Muscle of back (tissue), 11 donors: ENCODE measurements around the gene NOG. TPM values are rescaled to one million over a fixed set of nuclear protein-coding genes. Genes with fewer than 3 reads are reported as not detected.

Source experiments
- DNase-seq, 3 donors: peaks; one replicate each; pipeline versions ENCODE4 v3.0.0 to v3.0.0-alpha.2; 2013
- polyA plus RNA-seq, 10 donors: library from polyadenylated mRNA; unstranded; fragments of 120-200 nt; gene quantifications; one replicate each; pipeline ENCODE4 v1.2.1, GENCODE V29; 2013; ENCODE audit not compliant: insufficient read length in 10 of 10

Gene NOG
- polyA plus RNA-seq, 10 donors: 3.3 to 6.5 (median 4.5) TPM

DNA sequence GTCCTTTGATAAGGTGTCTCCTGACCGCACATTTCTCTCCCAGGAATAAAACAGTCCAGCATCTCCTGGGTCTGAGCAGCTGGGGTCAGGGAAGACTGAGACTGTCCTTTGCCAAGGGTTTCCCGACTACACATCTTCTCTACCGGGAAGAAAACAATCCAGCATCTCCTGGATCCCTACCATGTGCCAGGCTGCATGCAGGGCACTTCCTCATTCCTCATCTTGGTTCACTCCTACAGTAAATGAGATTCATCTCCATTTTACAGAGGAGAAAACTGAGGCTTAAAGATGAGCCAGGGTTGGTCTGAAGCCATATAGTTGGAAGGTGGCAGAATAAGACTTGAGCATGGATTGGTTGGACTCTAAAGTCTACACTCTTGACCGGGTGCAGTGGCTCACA lies 36.7 kb downstream of the NOG start:
- DNase-seq: no peak

DNA sequence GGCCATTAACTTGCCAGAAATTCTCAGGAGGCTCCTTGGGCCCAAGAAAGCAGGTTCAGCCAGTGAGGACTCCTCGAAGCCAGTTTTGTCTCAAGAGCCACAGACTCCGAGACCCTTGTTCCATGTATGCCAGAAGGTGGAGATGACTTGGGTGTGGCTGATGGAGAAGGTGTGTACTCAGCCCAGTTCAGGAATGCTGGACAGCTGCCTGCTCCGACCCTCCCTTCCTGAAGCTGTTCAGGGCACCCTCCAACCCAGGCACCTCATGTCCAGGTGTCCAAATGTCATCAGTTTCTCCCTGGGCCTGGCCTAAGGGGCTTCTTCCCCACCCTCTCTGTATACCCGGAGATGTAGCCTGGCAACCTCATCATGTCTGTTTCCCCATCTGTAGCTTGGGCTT lies 40.2 kb downstream of the NOG start:
- DNase-seq: no peak

DNA sequence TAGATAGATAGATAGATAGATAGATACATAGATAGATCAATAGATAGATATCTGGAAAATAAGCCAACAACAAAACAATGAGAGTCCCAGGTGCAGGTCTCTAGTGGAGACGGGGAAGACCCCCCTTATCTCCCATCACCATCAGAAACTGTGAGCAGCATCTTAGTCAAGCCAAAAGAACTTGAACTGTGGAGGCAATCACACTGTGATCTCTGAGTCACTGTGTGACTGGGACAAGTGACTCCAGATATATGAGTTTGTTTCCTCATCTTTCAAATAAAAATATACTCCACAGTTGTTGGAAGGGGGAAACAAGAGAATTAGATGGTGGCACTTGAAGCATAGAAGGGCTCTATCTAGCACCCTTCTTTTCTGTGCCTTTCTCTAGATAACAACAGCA lies 42.1 kb downstream of the NOG start:
- DNase-seq: no peak

DNA sequence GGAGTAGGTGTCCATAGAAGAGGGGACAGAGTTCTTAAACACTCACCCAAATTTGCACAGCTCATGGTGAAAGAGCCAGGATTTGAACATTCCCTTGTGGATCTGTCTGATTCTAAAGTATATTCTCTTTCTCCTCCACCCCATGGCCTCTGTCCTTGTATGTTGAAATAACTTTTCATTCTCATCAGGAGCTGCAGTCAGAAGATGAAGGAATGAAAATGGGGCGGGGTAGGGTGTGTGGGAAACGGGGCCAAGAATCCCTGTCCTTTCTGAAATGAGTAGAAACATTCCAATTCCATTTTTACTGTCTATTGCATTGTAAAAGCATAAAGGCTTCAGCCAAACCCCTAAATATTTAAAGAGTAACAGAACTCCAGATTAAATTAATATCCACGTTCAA lies 42.8 kb downstream of the NOG start:
- no peak for DNase-seq

DNA sequence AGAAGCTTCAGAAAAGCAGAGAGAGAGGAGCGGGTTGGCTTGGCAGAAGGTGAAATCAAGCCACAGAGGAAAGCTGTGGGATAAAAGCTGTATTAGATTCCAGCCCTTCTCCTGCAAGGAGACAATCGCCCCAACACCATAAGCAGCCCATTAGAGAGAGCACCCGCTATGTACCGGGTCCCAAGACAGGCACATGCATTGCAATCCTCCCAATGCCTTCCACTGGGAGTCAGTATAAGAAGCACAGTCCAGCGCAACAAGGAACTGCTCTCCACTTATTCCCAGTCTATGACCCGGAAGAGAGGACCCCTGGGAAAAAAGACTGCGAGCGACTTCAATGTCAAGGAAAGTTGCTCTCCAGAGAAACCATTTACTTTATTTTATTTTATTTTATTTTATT lies 43.8 kb downstream of the NOG start:
- no peak for DNase-seq

DNA sequence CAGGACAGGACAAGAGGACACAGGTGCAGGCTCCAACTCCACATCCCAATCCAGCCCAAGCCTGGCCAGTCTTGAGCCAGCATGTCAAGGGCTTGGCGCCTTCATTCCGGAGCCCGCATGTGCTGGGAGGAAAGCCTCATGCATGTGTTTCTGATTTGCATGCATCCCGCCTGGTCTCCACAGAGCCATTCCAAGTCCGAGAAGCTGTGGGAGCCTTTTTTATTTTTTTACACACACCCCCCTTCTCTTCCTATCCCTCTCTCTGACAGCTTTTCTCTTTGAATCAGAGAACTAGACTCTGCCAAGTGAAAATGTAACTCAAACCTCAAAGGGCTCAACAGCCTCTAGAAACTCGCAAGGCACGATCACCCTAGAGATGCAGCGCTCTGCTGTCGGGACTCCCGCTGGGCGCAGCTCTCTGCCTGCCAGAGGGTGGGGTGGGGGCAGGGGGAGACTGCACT lies 45.1 kb downstream of the NOG start:
- peak in 2 of 3 donors; percentile 47 to 57 for DNase-seq

DNA sequence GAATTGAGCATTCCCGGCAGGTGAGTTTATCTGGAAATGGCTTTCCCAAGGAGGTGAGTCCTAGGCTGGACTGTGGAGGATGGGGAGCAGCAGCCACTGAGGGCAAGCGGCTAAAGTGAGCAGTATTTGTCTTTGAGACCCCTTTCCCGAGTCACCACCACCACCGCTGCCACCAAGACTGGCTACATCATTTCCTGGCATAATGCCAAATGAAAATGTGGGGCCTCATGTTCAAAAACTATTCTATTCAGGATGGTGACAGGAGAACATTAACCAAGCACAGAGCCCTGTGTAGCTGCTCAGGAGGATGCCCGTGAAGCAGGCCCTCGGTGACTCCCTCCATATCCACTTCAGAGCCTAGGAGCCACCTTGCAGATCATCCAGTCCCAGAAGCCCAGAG lies 46.0 kb downstream of the NOG start:
- DNase-seq: no peak

DNA sequence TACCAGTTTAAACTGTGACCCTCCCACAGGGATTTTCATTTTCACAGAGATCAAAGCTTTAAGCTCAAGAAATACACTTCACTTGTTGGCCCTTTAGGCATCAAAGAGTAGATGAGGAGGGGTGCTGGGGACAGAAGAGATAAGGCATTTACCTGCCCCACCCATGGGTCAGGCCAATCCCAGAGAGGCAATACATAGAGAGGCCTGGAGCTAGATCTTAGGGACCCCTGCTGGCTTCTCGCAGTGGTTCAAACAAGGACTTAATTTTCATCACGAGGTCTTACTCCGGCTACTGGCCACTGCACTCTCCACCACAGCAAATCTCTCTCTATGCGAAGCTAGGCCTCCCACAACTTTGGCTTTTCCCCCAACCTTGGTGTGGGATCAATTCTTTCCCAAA lies 46.6 kb downstream of the NOG start:
- no peak for DNase-seq

DNA sequence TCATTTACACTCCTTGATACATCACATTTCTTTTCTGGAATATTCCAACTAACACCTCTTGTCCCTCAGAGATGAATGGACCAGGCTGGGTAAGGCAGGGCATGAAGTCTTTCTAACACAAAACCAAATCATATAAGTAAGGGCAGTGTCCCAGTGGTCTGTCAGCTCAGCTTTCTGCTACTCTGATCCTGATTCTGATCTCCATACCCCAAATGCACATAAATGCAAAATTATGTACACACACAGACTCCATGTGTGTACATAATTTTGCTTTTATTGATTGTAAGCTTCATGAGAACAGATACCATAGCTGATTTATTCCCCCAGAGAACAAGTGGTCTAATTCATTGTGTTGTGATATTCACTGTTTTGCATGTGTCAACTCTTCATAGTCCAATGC lies 47.9 kb downstream of the NOG start:
- no peak for DNase-seq

DNA sequence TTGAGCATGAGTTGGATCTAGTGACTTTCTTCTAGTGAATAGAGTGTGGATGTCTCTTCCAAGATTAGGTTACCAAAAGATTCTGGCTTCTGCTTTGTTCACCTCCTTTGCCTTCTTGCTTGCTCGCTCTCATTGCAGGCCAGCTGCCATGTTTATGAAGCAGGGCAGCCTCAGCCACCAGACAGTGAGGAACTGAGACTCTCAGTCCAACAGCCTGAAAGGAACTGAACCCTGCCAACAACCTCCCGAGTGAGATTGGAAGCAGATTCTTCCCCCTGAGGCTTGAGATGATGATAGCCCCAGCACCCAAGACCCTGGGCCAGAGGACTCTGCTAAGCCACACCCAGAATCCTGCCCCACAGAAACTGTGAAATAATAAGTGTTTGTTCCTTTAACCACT lies 48.4 kb downstream of the NOG start:
- no peak for DNase-seq

DNA sequence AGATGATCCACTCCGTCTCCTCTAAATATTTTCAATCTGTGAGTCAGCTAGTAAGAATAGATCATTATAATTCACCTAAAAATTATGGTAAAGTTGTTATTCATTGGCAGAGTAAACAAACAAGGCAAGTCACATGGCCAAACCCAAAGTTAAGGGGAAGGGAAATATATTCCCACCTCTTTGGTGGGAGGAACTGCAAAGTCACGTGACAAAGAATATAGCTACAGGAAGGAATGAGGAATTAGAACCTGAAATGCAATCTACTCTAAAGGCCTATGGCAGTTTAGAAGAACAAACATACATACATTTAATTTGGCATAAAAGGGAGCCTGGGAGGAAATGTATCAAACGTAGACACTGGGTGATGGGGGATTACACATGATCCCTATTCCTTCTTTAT lies 48.9 kb downstream of the NOG start:
- no peak for DNase-seq

Other genes with a start within 250 kb of the NOG start
- gene C17orf67, start 240.2 kb downstream of the NOG start, polyA plus RNA-seq: 1 to 10 TPM; 1.1 to 2.7 (median 2.0) TPM
- 1 to 10 TPM; 3.0 to 9.0 (median 4.3) TPM for gene DGKE, start 240.5 kb downstream of the NOG start, polyA plus RNA-seq